Hematopoietic multipotent progenitor cell treated with erythropoietin and hydrocortisone succinate and interleukin-3 and kit ligand, for 17 days (in vitro differentiated cells): ENCODE data around the gene SERPIND1.
"Not testable (repeated sequence)": the region's sequence is repeated elsewhere in the genome, so short reads cannot be mapped to it uniquely, and the experiment has no call there.

Experiments used
- DNase-seq: peaks from one replicate; pipeline ENCODE4 v3.0.0-alpha.2; 2015; ENCODE audit warnings: low spot score

SERPIND1 gene

DNA sequence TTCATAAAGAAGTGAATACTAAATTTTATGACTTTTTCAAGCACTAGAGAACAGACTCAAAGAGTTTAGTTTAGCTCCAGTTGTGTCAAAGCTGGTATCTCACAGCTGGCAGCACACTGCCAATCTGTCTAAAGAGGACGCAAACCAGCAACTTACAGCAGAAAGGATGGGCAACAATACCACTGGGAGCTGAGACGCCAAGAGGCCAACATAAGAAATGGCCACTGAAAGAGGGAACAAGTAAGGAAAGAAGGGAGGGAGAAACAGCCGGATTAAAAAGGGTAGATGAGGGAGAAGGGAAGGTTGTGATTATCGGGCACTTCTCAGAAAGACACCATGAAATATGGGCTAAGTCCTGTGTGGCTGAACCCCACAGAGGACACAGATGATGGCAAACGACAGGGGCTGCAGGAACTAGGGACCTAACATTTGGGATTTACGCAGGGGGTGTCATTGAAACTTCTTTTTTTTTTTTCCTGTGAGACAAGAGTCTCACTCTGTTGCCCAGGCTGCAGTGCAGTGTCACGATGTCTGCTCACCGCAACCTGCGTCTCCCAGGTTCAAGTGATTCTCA is 41.7 kb downstream of the SERPIND1 start:
- DNase-seq = no peak

DNA sequence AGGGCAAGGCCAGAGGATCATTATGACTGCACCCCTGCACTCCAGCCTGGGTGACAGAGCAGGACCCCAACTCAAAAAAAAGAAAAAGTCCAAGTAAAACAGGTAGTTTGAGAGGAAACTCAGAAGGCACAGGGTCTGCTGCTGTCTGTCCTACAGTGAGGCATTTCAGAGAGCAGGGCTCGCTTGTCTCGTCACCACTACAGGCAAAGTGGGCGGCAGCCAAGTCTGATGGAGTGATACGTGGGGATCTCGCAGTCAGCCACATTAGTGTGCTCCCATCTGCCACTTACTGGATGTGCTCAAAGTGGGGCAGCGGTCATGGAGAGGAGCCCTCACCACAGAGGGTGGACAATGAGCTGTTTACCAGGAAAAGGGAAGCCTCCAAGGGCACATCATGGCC is 42.6 kb downstream of the SERPIND1 start:
- DNase-seq = no peak

- DNase-seq = no peak
Measured at GRCh38 chr22:20818471-20818870, 44.6 kb downstream of the SERPIND1 start.

- no peak for DNase-seq
Measured at GRCh38 chr22:20819471-20819870, 45.6 kb downstream of the SERPIND1 start.

- not testable (repeated sequence) for DNase-seq
Measured at GRCh38 chr22:20821717-20822239, 47.9 kb downstream of the SERPIND1 start.

DNA sequence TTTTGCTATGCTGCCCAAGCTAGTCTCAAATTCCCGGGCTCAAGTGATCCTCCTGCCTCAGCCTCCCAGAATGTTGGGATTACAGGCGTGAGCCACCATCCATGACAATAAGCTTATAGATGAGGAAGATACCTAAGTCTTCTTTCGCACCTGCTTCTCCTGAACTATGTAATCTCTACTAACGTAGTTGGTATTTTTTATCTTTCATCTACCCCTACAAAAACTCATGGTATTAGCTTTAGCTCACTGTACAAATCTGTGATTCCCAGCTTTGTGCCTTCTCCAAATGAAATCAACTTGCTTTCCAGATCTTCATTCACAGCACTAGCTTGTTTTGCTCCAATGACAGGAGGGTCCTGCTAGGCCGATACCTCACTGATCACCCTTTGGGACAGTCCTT is 48.3 kb downstream of the SERPIND1 start:
- no peak for DNase-seq

GRCh38 chr22:20823264-20823663 is 49.4 kb downstream of the SERPIND1 start:
- no peak for DNase-seq

GRCh38 chr22:20825216-20825615 is 51.3 kb downstream of the SERPIND1 start:
- not testable (repeated sequence) for DNase-seq

- no peak for DNase-seq
Measured at GRCh38 chr22:20825624-20826023, 51.7 kb downstream of the SERPIND1 start.

- not testable (repeated sequence) for DNase-seq
Measured at GRCh38 chr22:20826373-20827152, 52.6 kb downstream of the SERPIND1 start.

GRCh38 chr22:20829491-20830134 is 55.7 kb downstream of the SERPIND1 start:
- no peak for DNase-seq

DNA sequence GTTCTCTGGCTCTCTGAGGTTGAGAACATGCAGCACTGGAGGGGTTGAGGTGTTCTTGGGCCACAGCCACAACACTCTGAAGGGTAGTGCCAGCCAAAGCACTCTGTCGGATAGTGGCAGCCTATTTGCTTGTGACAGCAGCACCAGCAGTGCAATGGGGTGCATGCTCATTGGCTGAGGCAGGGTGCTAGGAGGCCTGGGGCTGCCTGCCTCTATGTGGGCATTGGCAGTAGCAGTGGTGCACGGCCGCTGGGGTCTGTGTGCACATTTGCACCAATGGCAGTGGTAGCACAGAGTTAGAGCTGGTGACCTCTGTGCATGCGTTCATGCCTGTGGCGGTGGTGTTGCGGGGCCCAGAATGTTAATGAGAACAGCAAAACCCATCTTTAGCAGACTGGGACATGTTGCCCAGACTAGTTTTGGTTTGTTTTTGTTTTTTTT is 59.3 kb downstream of the SERPIND1 start:
- no peak for DNase-seq

- no peak for DNase-seq
Measured at GRCh38 chr22:20834206-20834605, 60.3 kb downstream of the SERPIND1 start.

- no peak for DNase-seq
Measured at GRCh38 chr22:20834725-20835124, 60.8 kb downstream of the SERPIND1 start.
